C4-2B (cell line): Measurements from ENCODE around the gene MON2.

Experiments
- CTCF ChIP-seq: fragments of 450-650 bp; conservative IDR thresholded peaks from 2 replicates; pipeline ENCODE4 v1.5.1; 2017; ENCODE audit warnings: mild to moderate bottlenecking
- ZFX ChIP-seq: fragments of 450-650 bp; IDR thresholded peaks from 2 replicates; pipeline ENCODE4 v1.6.1; 2017

DNA sequence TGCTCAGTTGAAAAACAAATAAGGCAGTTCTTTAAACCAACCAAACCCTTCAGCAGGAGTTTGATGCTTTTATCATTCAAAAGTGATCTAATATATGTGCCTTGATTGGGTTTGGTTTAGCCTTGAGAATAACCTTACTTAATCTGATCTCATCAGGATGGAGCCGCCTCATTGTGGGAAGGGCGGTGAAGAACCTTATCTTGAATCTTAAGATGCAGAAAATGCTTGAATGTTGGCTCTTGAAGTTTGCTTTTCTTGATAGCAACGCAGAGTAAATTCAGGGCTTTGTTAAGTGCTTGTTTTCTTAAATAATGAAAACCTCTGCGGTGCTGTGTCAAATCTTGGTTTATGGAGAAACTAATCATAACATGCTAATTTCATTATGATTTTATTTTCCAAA lies 138.2 kb downstream of the MON2 start:
- TF ChIP-seq CTCF (no peak), ZFX (no peak)
